Measurements from ENCODE around the gene EPHB1. TPM values are rescaled to one million over a fixed set of nuclear protein-coding genes. Genes with fewer than 3 reads are reported as not detected.

Gene EPHB1
- total and polyA plus RNA-seq, 2 donors (not counting 3 experiments of a cell fraction or from before 2014, with no cell fraction given) = 1.3 to 5.2 TPM

GRCh38 chr3:135079095-135079494 is 284.0 kb downstream of the EPHB1 start:
- DNase-seq (ENCODE audit: low read depth, low spot score) = no peak
- no TSS peak for BruUV-seq (replicated peaks)

More at GRCh38 chr3:135079095-135079494, 284.0 kb downstream of the EPHB1 start:
- ChIA-PET POLR2A (no interaction called here), CTCF (no interaction called here)
- H3K9me3 ChIP-seq (replicated peaks; ENCODE audit: control insufficient read depth, insufficient read depth, low read length) = no peaks in the 10 kb centered on the region
- H3K4me1 ChIP-seq (ENCODE audit: control insufficient read depth, extremely low read depth, insufficient read depth, low read length) = no peaks in the 10 kb centered on the region
- H3K4me2 ChIP-seq (ENCODE audit: insufficient read depth, low read length) = no peak overlapping the region
- H3K79me2 ChIP-seq (ENCODE audit: control insufficient read depth, insufficient read depth, low read length) = no peaks in the 10 kb centered on the region
- H4K20me1 ChIP-seq (replicated peaks; ENCODE audit: control insufficient read depth, extremely low read depth, insufficient read depth, low read length) = no peaks in the 10 kb centered on the region
- H3K36me3 ChIP-seq (ENCODE audit: control insufficient read depth in 2 of 2, extremely low read depth in 1 of 2, insufficient read depth in 2 of 2, low read length in 2 of 2) = no peaks in the 10 kb centered on the region
- no peak overlapping the region for H3K9ac ChIP-seq (replicated peaks; ENCODE audit: extremely low read depth, insufficient read depth, low read length)
- H3K4me3 ChIP-seq (replicated peaks in 1 of 3; ENCODE audit: insufficient read depth in 1 of 3, low read depth in 1 of 3, low read length in 3 of 3) = no peak overlapping the region
- FAIRE-seq = no peak
- no peak for TF ChIP-seq EZH2 (IDR thresholded peaks at IDR 0.05; ENCODE audit: borderline replicate concordance, low read depth, low read length, severe bottlenecking)
- TF ChIP-seq POLR2AphosphoS5 (IDR thresholded peaks at IDR 0.05; ENCODE audit: insufficient read depth, low read depth, low read length) = no peak
- TF ChIP-seq CTCF (IDR thresholded peaks at IDR 0.05; ENCODE audit: extremely low read depth in 1 of 2, insufficient read depth in 1 of 2, low read depth in 1 of 2, low read length in 2 of 2) = no peak
- no peak for TF ChIP-seq FOS (IDR thresholded peaks at IDR 0.05; ENCODE audit: borderline replicate concordance, insufficient read depth, low read length)
- no peak for TF ChIP-seq POLR2A (IDR thresholded peaks at IDR 0.05; ENCODE audit: low read depth, low read length)
- no peak for TF ChIP-seq MYC (IDR thresholded peaks at IDR 0.05; ENCODE audit: low read depth, low read length)
- no peaks in the 10 kb centered on the region for H3K9me1 ChIP-seq (replicated peaks; ENCODE audit: control insufficient read depth, extremely low read depth, insufficient read depth, low read length)
- H3K27me3 ChIP-seq (ENCODE audit: control insufficient read depth in 2 of 2, insufficient read depth in 2 of 2, low read length in 2 of 2) = no peaks in the 10 kb centered on the region
- dilution Hi-C loops (cut with MboI; ENCODE audit: extremely low pct_ligation_motif_present, low sequenced_read_pairs) (no loop called here), intact Hi-C loops (cut with micrococcal nuclease) (no loop called here)
- H3K27ac ChIP-seq (ENCODE audit: insufficient read depth, low read depth, low read length) = no peak overlapping the region
- H2AFZ ChIP-seq (ENCODE audit: low read depth, low read length) = no peak overlapping the region
